MM.1S (cell line): ENCODE results near the gene RBM42.

Source experiments
- DNase-seq: peaks from one replicate; pipeline ENCODE4 v3.0.0-alpha.2; 2015
- H2AFZ ChIP-seq: fragments of 300-600 bp; sonication (generic); 2 replicates; pipeline ENCODE4 v1.6.0; 2016; ENCODE audit warnings: antibody characterized with exemption, low read length
- H3F3A ChIP-seq: fragments of 300-600 bp; sonication (generic); 2 replicates; pipeline ENCODE4 v1.6.1; 2016; ENCODE audit warnings: mild to moderate bottlenecking, antibody characterized with exemption, low read length, moderate library complexity, mixed read lengths; ENCODE audit not compliant: insufficient read depth
- H3K27ac ChIP-seq: fragments of 300-600 bp; sonication (generic); 2 replicates; pipeline ENCODE4 v1.5.1; 2016; ENCODE audit warnings: mild to moderate bottlenecking, low read length
- H3K27me3 ChIP-seq: fragments of 300-600 bp; sonication (generic); replicated peaks from 2 replicates; pipeline ENCODE4 v1.6.0; 2016; ENCODE audit warnings: low read length; ENCODE audit not compliant: insufficient read depth
- H3K36me3 ChIP-seq: fragments of 300-600 bp; sonication (generic); replicated peaks from 2 replicates; pipeline ENCODE4 v1.6.1; 2016; ENCODE audit warnings: mild to moderate bottlenecking, low read length, mixed read lengths; ENCODE audit not compliant: insufficient read depth
- H3K4me1 ChIP-seq: fragments of 300-600 bp; sonication (generic); 2 replicates; pipeline ENCODE4 v1.6.1; 2016; ENCODE audit warnings: low read length, mixed read lengths
- H3K4me2 ChIP-seq: fragments of 300-600 bp; sonication (generic); 2 replicates; pipeline ENCODE4 v1.6.0; 2016; ENCODE audit warnings: low read depth, low read length
- H3K4me3 ChIP-seq: fragments of 300-600 bp; sonication (generic); 2 replicates; pipeline ENCODE4 v1.5.1; 2016; ENCODE audit warnings: low read length, mixed read lengths
- H3K79me2 ChIP-seq: fragments of 300-600 bp; sonication (generic); 2 replicates; pipeline ENCODE4 v1.6.1; 2016; ENCODE audit warnings: mixed run types, low read length, mixed read lengths
- H3K9ac ChIP-seq: fragments of 300-600 bp; sonication (generic); 2 replicates; pipeline ENCODE4 v1.6.1; 2016; ENCODE audit warnings: low read length, mixed read lengths
- H3K9me2 ChIP-seq: fragments of 300-600 bp; sonication (generic); replicated peaks from 2 replicates; pipeline ENCODE4 v1.6.1; 2016; ENCODE audit warnings: mild to moderate bottlenecking, low read length, mixed read lengths; ENCODE audit not compliant: insufficient read depth
- H3K9me3 ChIP-seq: fragments of 300-600 bp; sonication (generic); replicated peaks from 2 replicates; pipeline ENCODE4 v1.6.1; 2016; ENCODE audit warnings: mild to moderate bottlenecking, low read length, mixed read lengths; ENCODE audit not compliant: insufficient read depth
- H4K20me1 ChIP-seq: fragments of 300-600 bp; sonication (generic); 2 replicates; pipeline ENCODE4 v1.6.1; 2016; ENCODE audit warnings: mild to moderate bottlenecking, low read length, moderate library complexity, mixed read lengths; ENCODE audit not compliant: insufficient read depth
- EZH2 ChIP-seq: fragments of 300-600 bp; sonication (generic); optimal IDR thresholded peaks from 2 replicates; pipeline ENCODE3; 2017; ENCODE audit warnings: low read depth, mild to moderate bottlenecking, antibody characterized with exemption, low read length, mixed read lengths
- EZH2phosphoT487 ChIP-seq: fragments of 300-600 bp; sonication (generic); IDR thresholded peaks from 2 replicates; pipeline ENCODE4 v1.6.1; 2018; ENCODE audit warnings: antibody characterized with exemption, low read length
- TF ChIP-seq, protein P1 (sequence below): fragments of 300-600 bp; sonication (generic); IDR thresholded peaks from 2 replicates; pipeline ENCODE4 v1.5.1; 2016; ENCODE audit warnings: antibody characterized with exemption, low read length, mixed read lengths

RBM42 gene

GRCh38 chr19:35620001-35620400, 8.8 kb upstream of the RBM42 start:
- no peaks in the 10 kb centered on the region for H3K4me1 ChIP-seq
- DNase-seq, result no peak
- H3K27ac ChIP-seq, result no peak overlapping the region
- H3K4me3 ChIP-seq, result no peak overlapping the region
- no peak overlapping the region for H2AFZ ChIP-seq
- TF ChIP-seq, protein P1, sequence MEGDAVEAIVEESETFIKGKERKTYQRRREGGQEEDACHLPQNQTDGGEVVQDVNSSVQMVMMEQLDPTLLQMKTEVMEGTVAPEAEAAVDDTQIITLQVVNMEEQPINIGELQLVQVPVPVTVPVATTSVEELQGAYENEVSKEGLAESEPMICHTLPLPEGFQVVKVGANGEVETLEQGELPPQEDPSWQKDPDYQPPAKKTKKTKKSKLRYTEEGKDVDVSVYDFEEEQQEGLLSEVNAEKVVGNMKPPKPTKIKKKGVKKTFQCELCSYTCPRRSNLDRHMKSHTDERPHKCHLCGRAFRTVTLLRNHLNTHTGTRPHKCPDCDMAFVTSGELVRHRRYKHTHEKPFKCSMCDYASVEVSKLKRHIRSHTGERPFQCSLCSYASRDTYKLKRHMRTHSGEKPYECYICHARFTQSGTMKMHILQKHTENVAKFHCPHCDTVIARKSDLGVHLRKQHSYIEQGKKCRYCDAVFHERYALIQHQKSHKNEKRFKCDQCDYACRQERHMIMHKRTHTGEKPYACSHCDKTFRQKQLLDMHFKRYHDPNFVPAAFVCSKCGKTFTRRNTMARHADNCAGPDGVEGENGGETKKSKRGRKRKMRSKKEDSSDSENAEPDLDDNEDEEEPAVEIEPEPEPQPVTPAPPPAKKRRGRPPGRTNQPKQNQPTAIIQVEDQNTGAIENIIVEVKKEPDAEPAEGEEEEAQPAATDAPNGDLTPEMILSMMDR, result no peak
- TF ChIP-seq EZH2phosphoT487 (no peak), EZH2 (no peak)
- H3K9ac ChIP-seq, result no peak overlapping the region
- no peaks in the 10 kb centered on the region for H3K9me3 ChIP-seq
- H3K79me2 ChIP-seq, result no peaks in the 10 kb centered on the region
- no peaks in the 10 kb centered on the region for H3K9me2 ChIP-seq
- H3K27me3 ChIP-seq, result no peaks in the 10 kb centered on the region
- no peaks in the 10 kb centered on the region for H3K36me3 ChIP-seq
- H4K20me1 ChIP-seq, result no peaks in the 10 kb centered on the region
- H3K4me2 ChIP-seq, result no peak overlapping the region
- H3F3A ChIP-seq, result no peaks in the 10 kb centered on the region

- no peak overlapping the region for H2AFZ ChIP-seq
- H3K9me3 ChIP-seq, result no peaks in the 10 kb centered on the region
- H3K79me2 ChIP-seq, result no peaks in the 10 kb centered on the region
- H3K4me3 ChIP-seq, result no peak overlapping the region
- no peak overlapping the region for H3K9ac ChIP-seq
- H3K9me2 ChIP-seq, result no peaks in the 10 kb centered on the region
- no peaks in the 10 kb centered on the region for H3K36me3 ChIP-seq
- H3K27ac ChIP-seq, result no peak overlapping the region
- no peaks in the 10 kb centered on the region for H3K27me3 ChIP-seq
- no peak overlapping the region for H3K4me2 ChIP-seq
- H4K20me1 ChIP-seq, result no peaks in the 10 kb centered on the region
- H3K4me1 ChIP-seq, result no peaks in the 10 kb centered on the region
- DNase-seq, result no peak
- no peak for TF ChIP-seq EZH2phosphoT487
- TF ChIP-seq, protein P1, result no peak
- no peak for TF ChIP-seq EZH2
- H3F3A ChIP-seq, result peaks cover 2% of the 10 kb centered on the region; the same call in 1 of the 2 replicates
Measured at GRCh38 chr19:35621708-35622107, 7.1 kb upstream of the RBM42 start.

DNA sequence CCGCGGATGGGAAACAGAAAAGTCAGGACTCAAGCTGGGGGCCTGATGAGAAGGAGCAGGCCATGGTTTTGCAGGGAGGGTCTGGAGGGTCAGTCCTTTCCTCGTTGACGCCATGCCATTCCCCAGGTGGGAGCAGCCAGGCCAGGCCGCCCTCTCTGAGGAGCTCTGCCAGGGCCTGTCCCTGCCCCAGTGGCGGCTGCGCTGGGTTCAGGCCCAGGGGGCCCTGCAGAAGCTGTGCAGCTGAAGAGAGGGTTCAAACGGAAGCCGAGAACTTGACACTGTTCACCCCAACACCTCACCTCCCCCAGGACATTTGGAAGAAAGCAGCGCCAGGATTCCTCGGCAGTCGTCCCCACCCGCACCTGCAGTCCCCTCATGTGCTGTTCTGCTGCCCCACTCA, 6.1 kb upstream of the RBM42 start:
- Histone ChIP-seq H3K9ac (no peak overlapping the region), H3K9me2 (no peaks in the 10 kb centered on the region), H4K20me1 (no peaks in the 10 kb centered on the region), H3K27me3 (no peaks in the 10 kb centered on the region), H3F3A (peaks cover 2% of the 10 kb centered on the region; the same call in 1 of the 2 replicates), H3K4me2 (no peak overlapping the region), H3K4me1 (no peaks in the 10 kb centered on the region), H3K27ac (no peak overlapping the region), H3K9me3 (no peaks in the 10 kb centered on the region), H2AFZ (no peak overlapping the region), H3K36me3 (no peaks in the 10 kb centered on the region), H3K4me3 (no peak overlapping the region), H3K79me2 (no peaks in the 10 kb centered on the region)
- no peak for TF ChIP-seq EZH2phosphoT487
- TF ChIP-seq, protein P1, result no peak
- no peak for DNase-seq
